ENCODE measurements around the gene MEP1A.

The MEP1A gene

DNA sequence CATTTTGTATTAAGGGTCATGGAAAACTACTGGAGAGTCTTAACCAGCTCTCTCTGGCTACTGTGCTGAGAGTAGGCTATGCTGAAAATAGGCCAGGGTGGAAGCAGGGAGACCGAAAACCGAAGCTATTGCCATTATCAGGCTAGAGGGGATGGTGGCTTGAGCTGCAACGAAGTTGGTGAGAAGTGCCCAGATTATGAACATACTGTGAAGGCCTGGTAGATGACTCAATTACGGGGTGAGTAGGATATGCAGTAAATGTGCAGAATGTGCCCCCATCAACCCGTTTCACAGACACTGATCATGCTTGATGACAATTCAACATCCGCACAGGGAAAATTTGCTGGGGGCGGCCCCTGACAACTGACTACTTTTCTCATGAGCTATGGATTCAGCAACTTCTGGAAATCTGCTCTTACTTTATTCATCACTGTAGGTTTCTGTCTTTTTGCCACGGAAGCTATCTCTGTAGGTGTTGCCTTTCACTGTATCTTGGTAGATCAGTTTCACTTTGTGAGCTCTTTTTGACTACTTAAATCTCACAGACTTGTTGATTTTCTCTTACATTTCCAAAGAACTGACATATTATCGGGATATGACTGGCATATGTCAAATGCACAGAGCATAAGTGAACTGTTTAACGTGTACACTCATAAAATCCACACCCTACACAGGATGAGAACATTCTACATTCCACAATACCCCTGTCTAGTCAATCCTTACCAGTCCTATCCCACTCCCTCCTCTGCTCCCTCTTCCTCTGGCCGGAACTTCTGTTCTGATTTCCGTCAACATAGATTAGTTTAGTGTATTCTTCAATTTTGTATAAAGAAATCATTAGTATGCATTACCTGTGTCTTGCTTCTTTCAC, 15.5 kb upstream of the MEP1A start:
- no peaks in the 10 kb centered on the region for H3K27me3 ChIP-seq (ENCODE audit: control insufficient read depth, insufficient read depth, low read length)
- H3K9ac ChIP-seq (ENCODE audit: low read length): no peak overlapping the region
- no peaks in the 10 kb centered on the region for H3K4me1 ChIP-seq (ENCODE audit: control insufficient read depth, low read depth, low read length)
- H3K4me3 ChIP-seq (ENCODE audit: low read length): no peak overlapping the region
- H3K9me3 ChIP-seq (ENCODE audit: control insufficient read depth, low read depth, low read length): no peaks in the 10 kb centered on the region
- no peaks in the 10 kb centered on the region for H3K36me3 ChIP-seq (ENCODE audit: control insufficient read depth, low read depth, low read length)
- H3K27ac ChIP-seq (ENCODE audit: low read length): no peak overlapping the region

DNA sequence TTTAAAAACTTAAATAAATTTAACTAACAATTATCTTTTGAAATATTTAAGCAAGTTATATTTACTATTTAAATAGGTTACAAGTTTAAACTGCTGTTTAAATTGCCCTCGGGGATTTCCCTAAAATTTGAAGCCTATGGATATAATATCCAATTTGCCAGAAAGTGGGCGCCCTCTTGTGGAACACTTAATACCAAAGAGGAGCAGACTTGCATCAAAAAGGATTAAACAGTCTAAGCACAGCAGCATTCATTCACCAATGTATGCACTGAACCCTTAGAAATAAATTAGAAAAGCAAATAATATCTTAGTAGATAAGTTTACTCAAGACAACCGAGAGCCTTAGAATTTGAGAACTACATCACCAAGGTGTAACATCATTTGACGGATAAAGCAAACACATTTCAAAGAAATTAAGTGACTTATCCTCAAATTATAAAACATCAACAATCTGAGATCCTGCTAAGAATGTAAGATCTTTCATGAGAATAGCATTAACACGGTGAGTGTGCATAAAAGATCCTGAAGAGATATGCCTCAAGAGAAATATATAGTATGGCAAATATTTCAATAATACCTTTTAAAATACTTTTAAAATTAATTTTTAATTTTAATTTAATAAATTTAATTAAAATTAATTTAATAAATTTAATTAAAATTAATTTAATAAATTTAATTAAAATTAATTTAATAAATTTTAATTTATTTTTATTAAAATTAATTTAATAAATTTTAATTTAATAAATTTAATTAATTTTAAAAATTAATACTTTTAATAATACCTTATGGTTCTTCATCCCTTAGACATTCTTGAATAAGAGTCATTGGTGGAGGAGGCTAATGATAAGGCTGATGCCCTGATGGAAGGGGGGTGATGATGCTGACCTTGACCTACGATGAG, 11.5 kb upstream of the MEP1A start:
- no peaks in the 10 kb centered on the region for H3K27me3 ChIP-seq (ENCODE audit: control insufficient read depth, insufficient read depth, low read length)

DNA sequence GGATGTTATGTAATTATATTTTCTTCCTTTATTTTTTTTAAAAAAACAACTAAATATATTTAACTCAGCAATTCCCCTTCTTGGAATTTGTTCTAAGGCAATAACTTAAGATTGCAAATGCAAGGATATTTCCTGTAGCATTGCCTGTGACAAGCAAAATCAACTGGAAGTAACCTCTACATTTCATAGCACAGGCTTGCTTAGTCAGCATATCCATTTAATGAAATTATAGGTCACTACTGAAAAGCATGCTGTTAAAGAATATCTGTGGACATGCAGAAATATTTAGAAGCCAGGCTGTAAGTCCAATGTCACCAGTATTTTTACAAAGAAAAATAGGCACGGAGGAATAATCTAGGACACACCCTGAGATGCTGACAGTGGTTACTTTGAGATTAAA, 8.7 kb upstream of the MEP1A start:
- Histone ChIP-seq H3K9me3 (ENCODE audit: control insufficient read depth, low read depth, low read length) (no peaks in the 10 kb centered on the region), H3K9ac (ENCODE audit: low read length) (no peak overlapping the region), H3K4me1 (ENCODE audit: control insufficient read depth, low read depth, low read length) (no peaks in the 10 kb centered on the region), H3K4me3 (ENCODE audit: low read length) (no peak overlapping the region), H3K36me3 (ENCODE audit: control insufficient read depth, low read depth, low read length) (no peaks in the 10 kb centered on the region), H3K27ac (ENCODE audit: low read length) (no peak overlapping the region), H3K27me3 (ENCODE audit: control insufficient read depth, insufficient read depth, low read length) (no peaks in the 10 kb centered on the region)

More for the DNA sequence above, 11.5 kb upstream of the MEP1A start:
- no peak overlapping the region for H3K27ac ChIP-seq (ENCODE audit: low read length)
- no peak overlapping the region for H3K4me3 ChIP-seq (ENCODE audit: low read length)
- H3K9me3 ChIP-seq (ENCODE audit: control insufficient read depth, low read depth, low read length): no peaks in the 10 kb centered on the region
- no peaks in the 10 kb centered on the region for H3K4me1 ChIP-seq (ENCODE audit: control insufficient read depth, low read depth, low read length)
- H3K9ac ChIP-seq (ENCODE audit: low read length): no peak overlapping the region
- no peaks in the 10 kb centered on the region for H3K36me3 ChIP-seq (ENCODE audit: control insufficient read depth, low read depth, low read length)

DNA sequence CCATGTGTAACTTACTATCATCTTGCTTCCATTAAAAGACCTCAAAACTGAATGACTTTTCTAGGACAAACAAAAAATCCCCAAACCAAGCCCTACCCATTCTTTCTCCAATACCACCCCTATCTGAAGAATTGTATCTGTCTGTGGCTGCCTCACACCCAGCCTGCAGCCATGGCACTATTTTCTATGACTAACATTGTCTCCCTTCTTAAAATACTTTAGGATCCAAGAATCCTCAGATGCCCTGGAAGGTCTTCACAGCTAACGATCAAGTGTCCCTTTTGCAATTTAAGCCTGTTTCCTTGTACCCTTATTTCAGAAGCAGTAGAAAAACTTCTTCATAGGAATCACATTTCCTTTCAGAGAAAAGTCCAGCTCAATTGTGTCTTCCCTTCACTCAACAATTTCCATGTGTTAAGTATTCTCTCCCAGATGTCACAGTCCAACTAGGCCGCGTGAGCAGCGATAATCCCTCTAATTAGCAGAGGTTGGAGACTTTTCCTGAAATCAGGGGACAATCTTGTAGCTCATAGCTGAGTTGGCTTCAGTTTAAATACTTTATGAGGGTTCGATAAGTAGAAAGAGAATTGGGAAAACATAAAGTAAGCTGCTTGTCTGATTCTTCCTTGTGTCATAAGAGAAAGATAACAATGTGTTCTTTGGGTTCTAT, 5.2 kb upstream of the MEP1A start:
- H3K27me3 ChIP-seq (ENCODE audit: control insufficient read depth, insufficient read depth, low read length): no peaks in the 10 kb centered on the region
- H3K36me3 ChIP-seq (ENCODE audit: control insufficient read depth, low read depth, low read length): no peaks in the 10 kb centered on the region
- H3K9me3 ChIP-seq (ENCODE audit: control insufficient read depth, low read depth, low read length): no peaks in the 10 kb centered on the region
- H3K4me1 ChIP-seq (ENCODE audit: control insufficient read depth, low read depth, low read length): no peaks in the 10 kb centered on the region
- H3K27ac ChIP-seq (ENCODE audit: low read length): no peak overlapping the region
- H3K4me3 ChIP-seq (ENCODE audit: low read length): no peak overlapping the region
- H3K9ac ChIP-seq (ENCODE audit: low read length): no peak overlapping the region

DNA sequence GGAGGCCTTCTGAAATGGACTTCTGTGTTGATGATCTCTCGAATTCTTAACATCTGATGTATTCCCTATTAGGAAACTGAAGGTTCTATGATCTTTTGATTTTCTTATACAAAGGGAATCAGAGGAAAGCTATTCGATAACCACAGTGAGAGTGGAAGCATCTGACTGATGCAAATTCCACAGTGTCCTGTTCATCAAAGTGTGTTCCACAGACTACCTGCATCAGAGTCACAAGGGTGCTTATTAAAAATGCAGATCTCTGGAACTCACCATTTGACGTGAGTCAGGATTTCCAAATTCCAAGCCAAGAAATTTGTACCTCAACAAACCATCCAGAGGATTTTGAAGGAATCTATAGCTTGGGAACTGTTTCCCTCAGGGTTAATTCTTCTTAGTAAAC, 4.4 kb upstream of the MEP1A start:
- Histone ChIP-seq H3K4me1 (ENCODE audit: control insufficient read depth, low read depth, low read length) (no peaks in the 10 kb centered on the region), H3K36me3 (ENCODE audit: control insufficient read depth, low read depth, low read length) (no peaks in the 10 kb centered on the region), H3K27me3 (ENCODE audit: control insufficient read depth, insufficient read depth, low read length) (no peaks in the 10 kb centered on the region), H3K9ac (ENCODE audit: low read length) (no peak overlapping the region), H3K9me3 (ENCODE audit: control insufficient read depth, low read depth, low read length) (no peaks in the 10 kb centered on the region), H3K4me3 (ENCODE audit: low read length) (no peak overlapping the region), H3K27ac (ENCODE audit: low read length) (no peak overlapping the region)

DNA sequence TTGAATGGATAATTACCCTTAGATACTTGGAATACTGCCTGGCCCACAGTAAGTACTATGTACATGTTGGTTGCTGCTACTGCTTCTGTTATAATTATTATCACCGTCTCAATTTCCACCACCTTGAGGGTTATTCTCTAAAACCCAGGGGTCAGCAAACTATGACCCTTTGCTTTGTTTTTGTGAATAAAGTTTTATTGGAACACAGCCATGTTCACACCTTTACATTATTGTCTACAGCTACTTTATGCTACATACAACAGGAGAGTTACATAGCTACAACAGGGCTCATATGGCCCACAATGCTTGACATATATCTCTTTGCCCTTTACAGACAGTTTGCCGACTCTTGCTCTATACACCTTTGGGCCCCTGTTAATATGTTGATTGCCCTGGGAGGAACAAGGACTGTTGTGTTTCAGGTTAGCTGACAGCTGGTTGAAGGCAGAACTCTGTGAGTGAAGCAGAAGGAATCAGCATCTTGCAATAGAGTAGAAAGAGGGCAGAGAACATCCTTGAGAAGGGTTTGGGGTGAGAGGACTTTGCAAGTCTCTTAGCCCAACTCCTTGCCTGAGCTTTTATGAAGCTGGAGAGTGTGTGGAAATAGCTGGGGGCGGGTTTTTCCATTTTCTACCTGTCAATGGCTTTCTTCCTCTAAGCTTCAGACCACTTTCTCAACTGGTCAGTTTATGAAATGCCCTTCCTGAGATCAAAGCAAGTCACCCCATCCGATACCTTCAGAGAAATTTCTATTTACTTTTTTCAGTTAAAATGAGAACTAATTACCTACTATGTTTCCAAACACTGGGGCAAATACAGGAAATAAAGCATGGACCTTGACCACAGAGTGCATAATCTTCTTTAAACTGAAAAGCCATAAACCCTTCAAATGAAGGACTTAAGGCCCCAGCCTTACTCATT, 3.5 kb upstream of the MEP1A start:
- Histone ChIP-seq H3K9me3 (ENCODE audit: control insufficient read depth, low read depth, low read length) (no peaks in the 10 kb centered on the region), H3K9ac (ENCODE audit: low read length) (no peak overlapping the region), H3K36me3 (ENCODE audit: control insufficient read depth, low read depth, low read length) (no peaks in the 10 kb centered on the region), H3K4me1 (ENCODE audit: control insufficient read depth, low read depth, low read length) (no peaks in the 10 kb centered on the region), H3K4me3 (ENCODE audit: low read length) (no peak overlapping the region), H3K27me3 (ENCODE audit: control insufficient read depth, insufficient read depth, low read length) (no peaks in the 10 kb centered on the region), H3K27ac (ENCODE audit: low read length) (no peak overlapping the region)

DNA sequence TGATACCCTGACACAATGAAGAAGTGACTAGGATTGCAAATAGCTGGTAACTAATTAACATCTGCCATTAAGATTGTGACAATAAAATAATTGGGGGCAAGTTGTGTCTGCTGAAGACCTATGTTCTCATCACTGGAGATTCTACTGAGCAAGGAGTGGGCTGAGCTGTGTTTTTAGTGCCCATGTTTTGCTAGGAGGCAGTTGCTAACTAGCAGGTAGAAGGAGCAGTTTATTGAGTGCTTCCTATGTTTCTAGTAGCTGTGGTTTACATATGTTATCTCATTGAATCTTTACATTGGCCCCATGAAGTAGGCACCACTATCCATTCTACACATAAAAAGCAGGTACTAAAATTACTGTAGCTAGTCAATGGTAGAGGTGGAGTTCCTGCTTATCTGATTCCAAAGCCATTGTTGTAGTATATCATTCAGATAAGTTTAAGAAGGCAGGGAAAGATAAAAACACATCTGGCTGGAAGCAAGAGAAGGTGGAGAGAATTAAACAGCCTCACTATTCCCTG, 2.8 kb upstream of the MEP1A start:
- Histone ChIP-seq H3K4me3 (ENCODE audit: low read length) (no peak overlapping the region), H3K4me1 (ENCODE audit: control insufficient read depth, low read depth, low read length) (no peaks in the 10 kb centered on the region), H3K9ac (ENCODE audit: low read length) (no peak overlapping the region), H3K27ac (ENCODE audit: low read length) (no peak overlapping the region), H3K9me3 (ENCODE audit: control insufficient read depth, low read depth, low read length) (no peaks in the 10 kb centered on the region), H3K27me3 (ENCODE audit: control insufficient read depth, insufficient read depth, low read length) (no peaks in the 10 kb centered on the region), H3K36me3 (ENCODE audit: control insufficient read depth, low read depth, low read length) (no peaks in the 10 kb centered on the region)

DNA sequence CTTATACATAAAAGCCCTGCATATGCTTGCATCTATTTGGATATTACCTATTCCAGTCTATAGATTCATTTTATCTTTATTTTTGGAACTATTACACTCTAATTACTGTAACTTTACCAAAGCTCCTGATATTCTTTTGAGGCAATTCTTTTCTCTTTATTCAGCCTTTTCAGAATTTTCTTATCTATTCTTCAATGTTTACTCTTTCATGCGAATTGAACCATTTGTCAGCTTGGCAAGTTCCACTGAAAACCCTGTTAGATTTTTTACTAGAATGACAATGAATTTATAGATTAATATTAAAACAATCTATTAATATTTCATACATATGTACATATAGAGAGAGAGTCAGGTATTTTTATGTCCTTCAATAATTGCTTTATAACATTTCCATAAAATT, 554 bp upstream of the MEP1A start:
- no peaks in the 10 kb centered on the region for H3K9me3 ChIP-seq (ENCODE audit: control insufficient read depth, low read depth, low read length)
- H3K9ac ChIP-seq (ENCODE audit: low read length): no peak overlapping the region
- H3K4me3 ChIP-seq (ENCODE audit: low read length): no peak overlapping the region
- H3K36me3 ChIP-seq (ENCODE audit: control insufficient read depth, low read depth, low read length): no peaks in the 10 kb centered on the region
- H3K4me1 ChIP-seq (ENCODE audit: control insufficient read depth, low read depth, low read length): no peaks in the 10 kb centered on the region
- H3K27ac ChIP-seq (ENCODE audit: low read length): no peak overlapping the region
- no peaks in the 10 kb centered on the region for H3K27me3 ChIP-seq (ENCODE audit: control insufficient read depth, insufficient read depth, low read length)

DNA sequence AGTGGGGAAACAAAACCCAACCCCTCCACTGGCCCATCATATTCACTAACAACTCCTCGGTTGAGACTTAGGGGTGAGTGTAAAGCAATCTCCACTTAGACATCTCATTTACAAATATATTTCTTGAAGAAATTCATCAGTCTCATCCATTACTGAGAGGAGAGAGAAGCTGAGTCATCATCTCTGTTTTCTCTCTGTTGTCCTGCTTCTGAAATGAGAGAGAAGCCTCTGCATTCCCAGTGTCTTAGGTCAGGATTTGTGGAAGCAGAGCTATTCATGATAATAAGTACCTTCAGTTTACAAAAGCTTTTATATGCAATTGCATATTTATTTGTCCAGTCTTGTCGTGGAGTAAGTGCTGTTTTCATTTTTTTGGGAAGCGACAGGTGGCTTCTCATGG, 879 bp downstream of the MEP1A start:
- Histone ChIP-seq H3K36me3 (ENCODE audit: control insufficient read depth, low read depth, low read length) (no peaks in the 10 kb centered on the region), H3K9me3 (ENCODE audit: control insufficient read depth, low read depth, low read length) (no peaks in the 10 kb centered on the region)

DNA sequence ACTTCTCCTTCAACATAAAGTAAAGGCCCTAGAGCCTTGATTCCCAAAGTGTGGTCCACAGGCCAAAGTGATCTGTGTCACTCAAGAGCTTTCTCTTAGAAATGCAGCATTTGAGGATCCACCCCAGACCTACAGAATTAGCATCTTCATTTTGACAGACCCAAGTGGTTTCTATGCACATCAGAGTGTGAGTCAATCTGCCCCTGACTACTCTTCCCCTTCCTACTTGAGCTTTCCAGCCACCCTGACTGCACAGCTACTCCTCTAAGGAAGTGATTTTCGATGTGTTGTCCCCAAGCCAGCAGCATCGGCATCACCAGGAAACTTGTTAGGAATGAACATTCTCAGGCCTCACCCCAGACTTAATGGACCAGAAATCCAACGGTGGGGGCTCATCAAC, 2.6 kb downstream of the MEP1A start:
- H3K9ac ChIP-seq (ENCODE audit: low read length): no peak overlapping the region
- H3K9me3 ChIP-seq (ENCODE audit: control insufficient read depth, low read depth, low read length): no peaks in the 10 kb centered on the region
- H3K4me1 ChIP-seq (ENCODE audit: control insufficient read depth, low read depth, low read length): no peaks in the 10 kb centered on the region
- no peak overlapping the region for H3K27ac ChIP-seq (ENCODE audit: low read length)
- no peaks in the 10 kb centered on the region for H3K36me3 ChIP-seq (ENCODE audit: control insufficient read depth, low read depth, low read length)
- H3K4me3 ChIP-seq (ENCODE audit: low read length): no peak overlapping the region
- no peaks in the 10 kb centered on the region for H3K27me3 ChIP-seq (ENCODE audit: control insufficient read depth, insufficient read depth, low read length)

More for the DNA sequence above, 879 bp downstream of the MEP1A start:
- no peak overlapping the region for H3K27ac ChIP-seq (ENCODE audit: low read length)
- no peaks in the 10 kb centered on the region for H3K4me1 ChIP-seq (ENCODE audit: control insufficient read depth, low read depth, low read length)
- no peak overlapping the region for H3K4me3 ChIP-seq (ENCODE audit: low read length)
- H3K27me3 ChIP-seq (ENCODE audit: control insufficient read depth, insufficient read depth, low read length): no peaks in the 10 kb centered on the region
- no peak overlapping the region for H3K9ac ChIP-seq (ENCODE audit: low read length)
